Hematopoietic multipotent progenitor cell (in vitro differentiated cells): Measurements from ENCODE around the gene GKN2. TPM values are rescaled to one million over a fixed set of nuclear protein-coding genes. Genes with fewer than 3 reads are reported as not detected.

Experiments used
- DNase-seq, 3 donors: peaks; one replicate each; pipeline ENCODE4 v3.0.0-alpha.2; 2011 to 2015; ENCODE audit warnings: low read depth in 2 of 3, low spot score in 2 of 3
- total RNA-seq: library from RNA; depleted of rRNA; stranded (reverse); fragments of >200 nt; gene quantifications from one replicate; pipeline ENCODE4 v1.2.3, GENCODE V29; 2012

GKN2 gene
- total RNA-seq, 1 donor, result not detected

- DNase-seq, result peak in 2 of 3 donors; percentile 49 to 81
Observed at GRCh38 chr2:68925295-68925896, 27.3 kb downstream of the GKN2 start.

DNA sequence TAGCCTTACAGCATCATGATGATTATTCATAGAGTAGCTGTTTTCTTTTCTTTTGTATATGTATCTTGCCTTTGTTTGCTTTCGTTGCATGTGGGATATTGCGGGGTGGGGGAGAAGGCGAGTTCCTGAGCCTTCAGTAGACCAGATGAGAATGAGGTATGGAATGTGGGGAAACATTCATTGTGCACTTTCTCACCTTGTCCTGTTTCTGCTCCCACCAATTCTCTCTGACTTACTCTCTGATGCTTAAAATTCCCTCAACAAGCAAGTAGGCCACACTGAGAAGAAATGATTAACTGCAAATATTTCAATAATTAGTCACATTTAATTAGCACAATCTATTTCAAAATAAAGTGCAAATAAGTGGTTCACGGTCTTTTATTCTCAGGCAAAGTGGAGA lies 31.0 kb downstream of the GKN2 start:
- no peak for DNase-seq

DNA sequence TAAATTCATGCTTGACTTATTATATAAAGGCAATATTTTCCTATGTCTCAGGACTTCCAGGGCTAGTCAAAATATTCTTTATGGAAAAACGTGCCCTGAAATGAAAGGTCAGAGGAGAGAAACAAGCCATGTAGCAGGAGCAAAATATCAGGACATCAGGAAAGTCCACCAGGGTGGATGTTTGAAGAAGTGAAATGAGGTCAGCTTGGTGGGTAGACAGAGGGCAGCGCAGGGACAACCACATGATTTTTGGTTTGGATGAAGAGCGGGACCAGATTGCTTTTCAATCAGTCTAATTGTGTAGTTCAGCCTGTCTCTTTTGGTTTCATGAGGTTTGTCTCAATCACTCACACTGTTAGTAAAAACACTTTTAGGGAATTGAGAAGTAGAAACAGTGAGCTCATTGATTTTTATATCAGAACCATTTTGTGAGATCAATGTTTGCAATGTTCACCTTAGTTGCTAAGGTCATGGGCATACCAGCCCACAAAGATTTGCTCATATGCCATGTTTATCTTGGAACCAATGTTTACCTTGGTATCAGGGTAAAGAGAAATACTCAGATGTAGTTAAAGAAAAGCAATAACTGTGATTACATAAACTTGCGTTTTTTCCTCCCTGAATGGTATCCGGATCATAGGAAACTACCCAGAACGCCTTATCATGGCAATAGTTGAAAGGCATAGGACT lies 32.1 kb downstream of the GKN2 start:
- DNase-seq, result no peak

DNA sequence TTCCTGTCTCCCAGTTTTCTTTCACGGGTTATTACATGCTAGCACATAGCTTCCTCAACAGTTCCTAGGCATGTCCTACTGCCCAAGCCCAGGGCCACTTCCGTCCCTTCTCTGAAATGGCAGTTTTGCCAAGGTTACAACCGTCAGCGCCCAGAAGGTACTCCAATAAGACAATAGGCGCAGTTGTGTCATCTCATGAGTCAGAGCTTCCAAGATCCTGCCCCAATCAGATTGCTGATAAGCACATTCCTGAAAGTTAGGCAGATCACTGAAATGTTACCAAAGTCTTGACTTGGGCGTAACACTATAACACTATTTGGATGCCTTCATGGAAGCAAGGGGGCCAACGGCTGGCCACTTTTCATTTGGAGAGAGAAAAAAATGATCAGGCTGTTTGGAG lies 34.2 kb downstream of the GKN2 start:
- DNase-seq, result no peak

- DNase-seq, result no peak
Observed at GRCh38 chr2:68917034-68917718, 35.5 kb downstream of the GKN2 start.

DNA sequence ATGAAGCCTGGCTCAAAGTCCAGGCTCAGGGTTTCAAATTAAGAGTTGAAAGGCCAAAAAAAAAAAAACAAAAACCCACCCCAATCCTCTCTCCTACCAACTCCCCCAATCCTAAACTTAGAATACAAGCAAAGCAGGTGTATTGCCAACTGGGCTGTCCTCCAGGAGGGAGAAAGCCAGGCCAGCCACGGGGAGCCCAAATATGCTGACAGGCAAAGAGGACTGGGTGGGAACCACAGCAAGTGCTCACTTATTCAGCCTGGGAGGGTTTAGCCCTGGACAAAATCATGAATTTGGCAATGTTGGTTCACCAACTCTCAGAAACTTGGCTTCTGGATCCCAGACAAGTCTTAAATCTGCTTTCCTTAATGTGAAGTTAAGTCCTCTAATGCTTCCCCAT lies 36.5 kb downstream of the GKN2 start:
- DNase-seq, result no peak

GRCh38 chr2:68915393-68915792 lies 37.3 kb downstream of the GKN2 start:
- peak in 2 of 3 donors; percentile 29 to 50 for DNase-seq

- no peak for DNase-seq
Observed at GRCh38 chr2:68913359-68913758, 39.3 kb downstream of the GKN2 start.

DNA sequence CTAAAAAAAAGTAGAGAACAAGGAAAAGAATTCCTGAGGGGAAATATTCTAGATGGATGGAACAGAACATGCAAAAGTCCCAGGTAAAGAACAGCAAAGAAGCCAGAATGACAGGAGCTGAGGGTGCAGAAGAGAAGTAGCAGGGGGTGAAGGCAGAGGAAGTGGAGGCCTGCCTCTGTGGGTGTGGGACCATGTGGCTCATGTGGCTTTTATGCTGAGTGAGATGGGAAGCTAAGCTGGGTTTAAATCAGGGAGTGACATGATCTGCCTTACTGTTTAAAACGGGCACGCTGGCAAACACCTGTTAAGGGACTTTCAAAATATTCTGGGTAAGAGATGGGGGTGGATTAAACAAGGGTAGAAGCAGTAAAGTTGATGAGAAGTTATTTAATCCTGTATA lies 40.0 kb downstream of the GKN2 start:
- peak in 2 of 3 donors; percentile 33 to 68 for DNase-seq

DNA sequence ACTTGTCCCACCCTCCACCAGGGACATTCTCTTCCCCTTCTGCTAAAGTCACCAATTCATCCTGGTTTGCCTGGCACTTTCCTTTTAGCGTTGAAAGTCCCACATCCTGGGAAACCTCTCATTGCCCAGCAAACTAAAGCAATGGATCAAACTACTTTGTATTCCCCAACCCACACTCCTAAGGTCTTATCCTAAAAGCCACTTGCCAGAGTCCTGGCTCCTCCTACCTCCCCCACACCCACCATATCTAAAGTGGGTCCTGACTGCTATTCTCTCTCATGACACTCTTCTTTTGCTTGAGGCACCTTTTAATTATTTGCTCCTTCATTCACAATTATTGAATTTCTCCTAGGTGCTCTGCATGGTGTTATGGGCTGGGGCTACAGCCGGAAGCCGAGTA lies 40.6 kb downstream of the GKN2 start:
- DNase-seq, result no peak

DNA sequence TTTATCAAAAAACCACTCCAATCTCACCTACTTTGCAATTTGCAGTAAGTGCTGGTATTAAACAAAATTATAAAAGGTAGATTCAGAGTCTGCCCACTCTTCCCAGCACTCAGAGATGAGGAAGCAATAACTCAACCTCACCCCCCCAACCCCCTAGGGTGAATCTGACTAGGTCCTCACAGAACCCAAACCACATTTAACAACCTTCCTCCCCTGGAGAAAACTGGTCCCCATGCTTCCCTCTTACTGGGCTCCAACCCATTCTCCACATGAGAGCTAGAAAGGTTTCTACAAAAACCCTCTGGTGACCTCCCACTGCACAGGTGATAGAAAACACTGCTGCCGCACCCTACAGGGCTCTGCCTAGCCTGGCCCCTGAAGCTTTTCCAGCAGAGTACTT lies 41.0 kb downstream of the GKN2 start:
- DNase-seq, result no peak

DNA sequence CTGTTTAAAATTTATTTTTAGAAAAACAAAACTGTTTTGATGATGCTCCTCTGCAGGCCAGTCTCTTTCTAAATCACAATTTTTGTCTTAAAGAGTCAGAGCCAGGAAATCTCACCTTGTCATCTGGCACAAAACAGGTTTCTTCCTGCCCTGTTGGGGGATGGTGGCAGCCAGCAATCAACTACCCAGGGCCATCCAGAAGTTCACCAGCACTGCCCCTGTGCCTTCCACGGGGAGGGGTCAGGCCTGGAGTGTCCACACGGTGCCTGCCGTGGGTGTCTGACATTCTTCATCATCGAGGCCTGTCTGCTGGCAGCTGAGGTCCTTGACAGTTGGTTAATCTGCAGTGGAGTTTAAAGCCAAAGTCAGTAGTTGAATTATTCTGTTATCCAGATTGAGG lies 41.4 kb downstream of the GKN2 start:
- DNase-seq, result no peak

GRCh38 chr2:68909793-68910674 lies 42.7 kb downstream of the GKN2 start:
- DNase-seq, result peak; percentile 41 to 89 (median 82)

DNA sequence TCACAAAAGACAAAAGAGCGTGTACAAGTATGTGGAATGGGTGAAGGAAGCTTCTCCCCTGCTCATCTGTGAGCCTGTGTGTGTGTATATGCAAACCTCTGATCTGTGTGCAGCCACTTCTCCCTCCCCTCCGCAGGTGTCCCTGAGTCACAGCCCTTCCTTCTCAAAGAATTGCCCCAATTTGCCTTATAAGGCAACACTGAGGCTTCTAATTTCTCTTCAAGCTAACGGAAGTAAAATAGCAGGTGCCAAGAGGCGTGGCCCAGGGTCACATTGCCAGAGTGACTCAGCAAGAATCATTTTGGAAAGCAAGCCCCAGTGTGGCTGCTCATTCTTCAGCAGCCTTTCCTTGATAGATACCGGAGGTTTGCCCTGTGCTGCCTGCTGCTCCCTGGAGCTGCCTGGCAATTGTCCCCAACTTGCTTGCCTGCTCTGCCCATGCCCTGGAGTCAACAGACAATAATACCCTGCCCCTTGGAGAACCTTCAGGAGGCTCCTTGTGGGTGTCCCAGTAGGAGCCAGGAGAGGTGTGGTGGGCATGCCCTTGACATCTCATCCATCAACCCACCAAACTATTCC lies 44.2 kb downstream of the GKN2 start:
- peak; percentile 60 to 97 (median 93) for DNase-seq

DNA sequence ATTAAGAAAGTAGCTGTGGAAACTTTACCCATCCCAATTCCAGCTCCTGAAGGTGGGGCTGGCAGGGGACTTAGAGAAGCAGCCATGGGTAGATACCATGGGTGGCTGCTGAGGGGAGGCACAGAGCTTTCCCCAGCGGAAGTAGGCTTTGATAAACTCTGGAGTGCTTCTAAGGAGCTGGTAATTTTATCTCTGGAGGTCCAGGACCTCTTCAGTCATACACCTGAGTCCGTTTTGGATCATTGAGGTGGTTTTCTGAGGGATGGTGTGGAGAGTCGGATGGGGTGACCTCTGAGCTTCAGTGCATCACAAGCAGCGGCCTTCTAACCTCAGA lies 44.8 kb downstream of the GKN2 start:
- no peak for DNase-seq

- no peak for DNase-seq
Observed at GRCh38 chr2:68907232-68907919, 45.3 kb downstream of the GKN2 start.

DNA sequence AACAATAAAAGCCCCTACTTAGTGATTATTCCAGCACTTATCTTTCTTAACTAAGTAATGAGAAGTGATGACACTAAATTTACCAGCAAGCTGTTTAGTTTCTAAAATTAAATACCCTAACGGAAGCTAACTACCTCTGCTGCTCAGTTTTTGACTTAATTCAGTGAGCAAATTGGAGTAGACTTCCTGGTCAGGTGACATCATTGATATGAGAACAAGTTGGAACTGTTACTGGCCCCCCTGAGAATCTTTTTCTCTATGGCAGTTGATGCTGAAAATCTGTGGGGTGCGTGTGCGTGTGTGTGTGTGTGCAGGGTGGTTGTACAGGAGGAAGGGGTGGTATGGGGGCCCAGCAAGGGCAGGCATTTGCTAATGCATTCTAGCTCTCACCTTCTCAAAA lies 46.0 kb downstream of the GKN2 start:
- DNase-seq, result no peak

DNA sequence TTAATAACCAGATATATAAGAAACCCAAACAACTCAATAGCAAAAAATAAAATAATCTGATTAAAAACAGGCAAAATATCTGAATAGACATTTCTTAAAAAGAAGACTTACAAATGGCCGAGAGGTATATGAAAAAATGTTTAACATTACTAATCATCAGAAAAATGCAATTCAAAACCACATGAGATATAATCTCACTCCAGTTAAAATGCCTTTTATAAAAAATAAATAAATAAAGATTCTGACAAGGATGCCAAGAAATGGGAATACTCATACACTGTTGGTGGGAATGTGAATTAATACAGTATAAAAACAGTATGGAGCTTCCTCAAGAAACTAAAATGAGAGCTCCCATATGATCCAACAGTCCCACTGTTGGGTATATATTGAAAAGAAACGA lies 47.6 kb downstream of the GKN2 start:
- DNase-seq, result no peak

- DNase-seq, result no peak
Observed at GRCh38 chr2:68901561-68901960, 51.1 kb downstream of the GKN2 start.

- DNase-seq, result no peak
Observed at GRCh38 chr2:68901199-68901514, 51.5 kb downstream of the GKN2 start.
